ENCODE data around the gene THSD7B. TPM values are rescaled to one million over a fixed set of nuclear protein-coding genes. Genes with fewer than 3 reads are reported as not detected.

THSD7B gene
- polyA plus RNA-seq, 2 of the 4 experiments (the other 2 are of a cell fraction): not detected

DNA sequence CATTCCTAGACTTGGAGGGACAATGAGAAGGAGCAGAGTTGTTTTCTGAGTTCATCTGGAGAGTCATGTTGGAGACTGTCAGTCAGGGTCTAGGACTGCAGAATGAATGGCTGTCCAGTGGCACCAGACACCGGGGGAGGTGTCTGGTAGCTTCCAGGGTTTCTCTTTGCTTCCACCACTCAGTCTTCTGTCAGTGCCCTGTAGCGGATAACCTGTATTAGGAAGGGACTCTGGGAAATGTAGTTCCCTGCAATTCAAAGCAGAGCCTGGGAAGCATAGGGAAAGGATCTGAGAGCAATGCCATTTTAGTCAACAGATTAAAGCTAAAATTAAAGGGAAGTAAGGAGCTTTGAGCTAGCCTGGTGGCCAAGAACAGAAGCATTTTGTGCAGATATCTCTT lies 257.9 kb downstream of the THSD7B start (continued):
- TF ChIP-seq ZFP36 (IDR thresholded peaks at IDR 0.05; ENCODE audit: borderline replicate concordance, partially characterized antibody): no peak
- TF ChIP-seq CBX2 (IDR thresholded peaks at IDR 0.05; ENCODE audit: borderline replicate concordance, low read depth): no peak
- no peak for TF ChIP-seq JUN (IDR thresholded peaks at IDR 0.05)
- TF ChIP-seq EHMT2 (IDR thresholded peaks at IDR 0.05; ENCODE audit: low read depth): no peak
- TF ChIP-seq FOSB (CRISPR knock-in tag; IDR thresholded peaks at IDR 0.05): no peak
- TF ChIP-seq CEBPB (IDR thresholded peaks at IDR 0.05): no peak
- TF ChIP-seq SREBF2 (IDR thresholded peaks at IDR 0.05): no peak

DNA sequence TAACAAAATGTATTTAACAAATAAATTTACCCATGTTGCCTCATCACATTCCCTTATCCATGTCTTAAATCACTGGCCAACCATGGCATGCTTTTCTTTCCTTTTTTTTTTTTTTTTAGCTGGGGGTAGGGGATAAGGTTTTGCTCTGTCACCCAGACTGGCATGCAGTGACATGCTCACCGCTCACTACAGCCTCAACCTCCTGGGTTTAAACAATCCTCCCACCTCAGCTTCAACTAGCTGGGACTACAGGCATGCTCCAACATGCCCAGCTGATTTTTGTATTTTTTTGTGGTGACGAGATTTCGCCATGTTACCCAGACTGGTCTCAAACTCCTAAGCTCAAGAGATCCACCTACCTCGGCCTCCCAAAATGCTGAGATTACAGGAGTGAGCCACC lies 266.4 kb downstream of the THSD7B start:
- CTCF ChIA-PET: no interaction called here
- ATAC-seq (no peak), DNase-seq (ENCODE audit: low read depth in 1 of 2, low spot score in 1 of 2) (no peak), FAIRE-seq (no peak)
- Histone ChIP-seq H3K27ac (no peak overlapping the region), H3K4me3 (no peak overlapping the region), H3K4me2 (no peak overlapping the region), H3K9me3 (no peaks in the 10 kb centered on the region), H3K4me1 (no peaks in the 10 kb centered on the region)
- POLR2A ChIA-PET: no interaction called here
- TF ChIP-seq CEBPB (IDR thresholded peaks at IDR 0.05): no peak
- TF ChIP-seq SMC3 (IDR thresholded peaks at IDR 0.05): no peak
- no peak for TF ChIP-seq CHD2 (IDR thresholded peaks at IDR 0.05; ENCODE audit: low read length, partially characterized antibody)
- TF ChIP-seq KDM1A (IDR thresholded peaks at IDR 0.05; ENCODE audit: low read depth): no peak
- TF ChIP-seq BHLHE40 (IDR thresholded peaks at IDR 0.05; ENCODE audit: low read depth, low read length): no peak
- TF ChIP-seq HOXB5 (CRISPR knock-in tag; IDR thresholded peaks at IDR 0.05): no peak
- 12% methylated on average over 4 of the region's 4 CpGs for WGBS (ENCODE audit: missing lambda C conversion rate)

DNA sequence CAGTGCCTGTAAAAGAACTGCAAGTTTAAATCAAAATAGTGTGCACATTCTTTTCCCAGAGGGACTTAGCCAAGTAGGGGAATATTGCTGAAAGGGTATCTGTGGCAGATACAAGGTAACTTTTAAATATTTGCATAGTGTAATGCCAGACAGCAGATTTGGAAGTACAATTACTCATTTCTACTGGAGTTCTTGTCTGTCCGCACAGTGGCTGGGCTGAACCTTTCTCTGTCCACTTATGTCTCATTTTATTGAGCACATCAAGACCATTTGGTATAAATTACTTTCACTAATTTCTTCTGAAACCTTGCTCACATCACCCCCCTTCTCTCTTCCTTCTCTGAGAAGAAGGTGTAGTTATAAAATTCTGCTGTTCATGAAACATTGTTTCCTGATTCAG lies 271.3 kb downstream of the THSD7B start:
- FAIRE-seq (no peak), ATAC-seq (no peak), DNase-seq (ENCODE audit: low read depth in 1 of 2, low spot score in 1 of 2) (no peak)
- no peak overlapping the region for H3K4me2 ChIP-seq
- no peak overlapping the region for H3K27ac ChIP-seq
- ChIA-PET CTCF (no interaction called here), POLR2A (no interaction called here)
- H3K4me3 ChIP-seq: no peak overlapping the region
- H3K4me1 ChIP-seq: no peaks in the 10 kb centered on the region
- 61% methylated on average over 1 of the region's 1 CpG for WGBS (ENCODE audit: missing lambda C conversion rate)
- TF ChIP-seq HDAC2 (IDR thresholded peaks at IDR 0.05): no peak
- TF ChIP-seq, protein P1, sequence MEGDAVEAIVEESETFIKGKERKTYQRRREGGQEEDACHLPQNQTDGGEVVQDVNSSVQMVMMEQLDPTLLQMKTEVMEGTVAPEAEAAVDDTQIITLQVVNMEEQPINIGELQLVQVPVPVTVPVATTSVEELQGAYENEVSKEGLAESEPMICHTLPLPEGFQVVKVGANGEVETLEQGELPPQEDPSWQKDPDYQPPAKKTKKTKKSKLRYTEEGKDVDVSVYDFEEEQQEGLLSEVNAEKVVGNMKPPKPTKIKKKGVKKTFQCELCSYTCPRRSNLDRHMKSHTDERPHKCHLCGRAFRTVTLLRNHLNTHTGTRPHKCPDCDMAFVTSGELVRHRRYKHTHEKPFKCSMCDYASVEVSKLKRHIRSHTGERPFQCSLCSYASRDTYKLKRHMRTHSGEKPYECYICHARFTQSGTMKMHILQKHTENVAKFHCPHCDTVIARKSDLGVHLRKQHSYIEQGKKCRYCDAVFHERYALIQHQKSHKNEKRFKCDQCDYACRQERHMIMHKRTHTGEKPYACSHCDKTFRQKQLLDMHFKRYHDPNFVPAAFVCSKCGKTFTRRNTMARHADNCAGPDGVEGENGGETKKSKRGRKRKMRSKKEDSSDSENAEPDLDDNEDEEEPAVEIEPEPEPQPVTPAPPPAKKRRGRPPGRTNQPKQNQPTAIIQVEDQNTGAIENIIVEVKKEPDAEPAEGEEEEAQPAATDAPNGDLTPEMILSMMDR (IDR thresholded peaks at IDR 0.05): no peak
- TF ChIP-seq FOSL2 (IDR thresholded peaks at IDR 0.05): no peak
- TF ChIP-seq FOSL2 (CRISPR knock-in tag; IDR thresholded peaks at IDR 0.05): no peak
- TF ChIP-seq CHD2 (IDR thresholded peaks at IDR 0.05; ENCODE audit: low read length, partially characterized antibody): no peak
- TF ChIP-seq RNF2 (IDR thresholded peaks at IDR 0.05; ENCODE audit: borderline replicate concordance, low read depth): no peak
- TF ChIP-seq SREBF2 (IDR thresholded peaks at IDR 0.05): no peak
- no peaks in the 10 kb centered on the region for H3K9me3 ChIP-seq

DNA sequence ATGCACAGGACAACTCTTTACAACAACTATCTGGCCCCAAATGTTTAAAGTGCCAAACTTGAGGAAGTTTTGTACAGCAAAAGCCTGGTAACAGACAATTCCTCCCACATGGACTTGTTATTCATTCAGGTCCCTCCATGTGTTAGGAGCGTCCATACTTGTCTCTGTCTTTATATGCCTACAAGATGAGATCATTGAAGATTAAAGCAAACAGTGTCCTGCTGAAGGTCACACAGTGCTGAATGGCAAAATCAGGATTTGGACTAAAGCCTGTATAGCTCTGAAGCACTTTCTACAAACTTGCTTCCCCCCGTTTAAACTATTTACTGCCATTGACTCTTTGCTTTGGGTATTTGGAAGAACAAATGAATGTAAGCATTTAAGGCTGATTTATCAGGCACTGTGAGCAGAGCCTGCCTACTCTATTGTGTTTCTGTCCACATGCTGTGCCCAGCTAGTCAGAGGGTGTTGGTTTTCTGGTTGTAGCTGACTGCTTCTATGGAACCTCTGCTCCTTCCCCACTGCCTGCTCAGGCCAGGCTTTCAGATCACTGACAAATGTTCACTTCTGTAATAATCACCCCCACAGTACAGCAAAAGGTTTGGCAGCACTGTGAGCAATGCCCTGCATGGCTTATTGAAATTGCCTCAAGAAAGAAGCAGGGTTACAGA lies 274.3 kb downstream of the THSD7B start:
- ChIA-PET POLR2A (no interaction called here), CTCF (no interaction called here)
- WGBS (ENCODE audit: missing lambda C conversion rate): 5% methylated on average over 2 of the region's 2 CpGs
- DNase-seq (ENCODE audit: low read depth in 1 of 2, low spot score in 1 of 2) (no peak), FAIRE-seq (no peak), ATAC-seq (no peak)
- Histone ChIP-seq H3K4me3 (no peak overlapping the region), H3K27ac (no peak overlapping the region), H3K4me1 (no peaks in the 10 kb centered on the region), H3K9me3 (no peaks in the 10 kb centered on the region), H3K4me2 (no peak overlapping the region)
- TF ChIP-seq ZC3H11A (IDR thresholded peaks at IDR 0.05) (no peak), RNF2 (IDR thresholded peaks at IDR 0.05; ENCODE audit: borderline replicate concordance, low read depth) (no peak), SMC3 (IDR thresholded peaks at IDR 0.05) (no peak), POLR2A (IDR thresholded peaks at IDR 0.05; ENCODE audit: low read length) (no peak), PHF8 (IDR thresholded peaks at IDR 0.05; ENCODE audit: borderline replicate concordance, low read depth) (no peak), ESRRA (IDR thresholded peaks at IDR 0.05; ENCODE audit: borderline replicate concordance, low read length) (no peak), HEYL (CRISPR knock-in tag; IDR thresholded peaks at IDR 0.05) (no peak), ZNF302 (CRISPR knock-in tag; IDR thresholded peaks at IDR 0.05) (no peak), CEBPB (IDR thresholded peaks at IDR 0.05) (no peak)
- TF ChIP-seq, protein P2, sequence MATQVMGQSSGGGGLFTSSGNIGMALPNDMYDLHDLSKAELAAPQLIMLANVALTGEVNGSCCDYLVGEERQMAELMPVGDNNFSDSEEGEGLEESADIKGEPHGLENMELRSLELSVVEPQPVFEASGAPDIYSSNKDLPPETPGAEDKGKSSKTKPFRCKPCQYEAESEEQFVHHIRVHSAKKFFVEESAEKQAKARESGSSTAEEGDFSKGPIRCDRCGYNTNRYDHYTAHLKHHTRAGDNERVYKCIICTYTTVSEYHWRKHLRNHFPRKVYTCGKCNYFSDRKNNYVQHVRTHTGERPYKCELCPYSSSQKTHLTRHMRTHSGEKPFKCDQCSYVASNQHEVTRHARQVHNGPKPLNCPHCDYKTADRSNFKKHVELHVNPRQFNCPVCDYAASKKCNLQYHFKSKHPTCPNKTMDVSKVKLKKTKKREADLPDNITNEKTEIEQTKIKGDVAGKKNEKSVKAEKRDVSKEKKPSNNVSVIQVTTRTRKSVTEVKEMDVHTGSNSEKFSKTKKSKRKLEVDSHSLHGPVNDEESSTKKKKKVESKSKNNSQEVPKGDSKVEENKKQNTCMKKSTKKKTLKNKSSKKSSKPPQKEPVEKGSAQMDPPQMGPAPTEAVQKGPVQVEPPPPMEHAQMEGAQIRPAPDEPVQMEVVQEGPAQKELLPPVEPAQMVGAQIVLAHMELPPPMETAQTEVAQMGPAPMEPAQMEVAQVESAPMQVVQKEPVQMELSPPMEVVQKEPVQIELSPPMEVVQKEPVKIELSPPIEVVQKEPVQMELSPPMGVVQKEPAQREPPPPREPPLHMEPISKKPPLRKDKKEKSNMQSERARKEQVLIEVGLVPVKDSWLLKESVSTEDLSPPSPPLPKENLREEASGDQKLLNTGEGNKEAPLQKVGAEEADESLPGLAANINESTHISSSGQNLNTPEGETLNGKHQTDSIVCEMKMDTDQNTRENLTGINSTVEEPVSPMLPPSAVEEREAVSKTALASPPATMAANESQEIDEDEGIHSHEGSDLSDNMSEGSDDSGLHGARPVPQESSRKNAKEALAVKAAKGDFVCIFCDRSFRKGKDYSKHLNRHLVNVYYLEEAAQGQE (IDR thresholded peaks at IDR 0.05): no peak
